Brain microvascular endothelial cell (primary cell): ENCODE measurements around the gene KRT72.

Experiments
- DNase-seq: peaks from one replicate; pipeline ENCODE4 v3.0.0-alpha.2; 2020
- H3K27ac ChIP-seq: fragments of 250-450 bp; sonication (Bioruptor Pico); 2 replicates; pipeline ENCODE4 v1.5.1; 2020; ENCODE audit warnings: mild to moderate bottlenecking, moderate library complexity
- H3K27me3 ChIP-seq: fragments of 250-450 bp; sonication (Bioruptor Pico); replicated peaks from 2 replicates; pipeline ENCODE4 v1.5.1; 2020; ENCODE audit warnings: mild to moderate bottlenecking
- H3K36me3 ChIP-seq: fragments of 250-450 bp; sonication (Bioruptor Pico); replicated peaks from 2 replicates; pipeline ENCODE4 v1.5.1; 2020; ENCODE audit warnings: mild to moderate bottlenecking
- H3K4me3 ChIP-seq: 2 replicates; pipeline ENCODE4 v1.5.1; 2011; ENCODE audit warnings: low read depth, mild to moderate bottlenecking, control low read depth, low read length, moderate library complexity
- CTCF ChIP-seq: IDR thresholded peaks from 2 replicates; pipeline ENCODE4 v1.5.1; 2011; ENCODE audit warnings: low read depth, mild to moderate bottlenecking, moderate library complexity, low read length, control low read depth, inconsistent platforms; ENCODE audit errors: missing control alignments
- in situ Hi-C: cut with HindIII; loops from 2 replicates; pipeline ENCODE4 v1.10.0; 2017; ENCODE audit warnings: low sequenced_read_pairs, low pct_ligation_motif_present

The KRT72 gene

GRCh38 chr12:52630008-52630500 lies 28.8 kb upstream of the KRT72 start:
- in situ Hi-C loops: loop anchor here (25.0 kb wide), 1 partner anchor 232 kb away; no protein-coding TSS in a partner anchor
- no peak for DNase-seq
- H3K4me3 ChIP-seq: no peak overlapping the region
- no peak overlapping the region for H3K27ac ChIP-seq
- peaks cover 6% of the 10 kb centered on the region for H3K27me3 ChIP-seq
- H3K36me3 ChIP-seq: no peaks in the 10 kb centered on the region
- no peak for TF ChIP-seq CTCF

DNA sequence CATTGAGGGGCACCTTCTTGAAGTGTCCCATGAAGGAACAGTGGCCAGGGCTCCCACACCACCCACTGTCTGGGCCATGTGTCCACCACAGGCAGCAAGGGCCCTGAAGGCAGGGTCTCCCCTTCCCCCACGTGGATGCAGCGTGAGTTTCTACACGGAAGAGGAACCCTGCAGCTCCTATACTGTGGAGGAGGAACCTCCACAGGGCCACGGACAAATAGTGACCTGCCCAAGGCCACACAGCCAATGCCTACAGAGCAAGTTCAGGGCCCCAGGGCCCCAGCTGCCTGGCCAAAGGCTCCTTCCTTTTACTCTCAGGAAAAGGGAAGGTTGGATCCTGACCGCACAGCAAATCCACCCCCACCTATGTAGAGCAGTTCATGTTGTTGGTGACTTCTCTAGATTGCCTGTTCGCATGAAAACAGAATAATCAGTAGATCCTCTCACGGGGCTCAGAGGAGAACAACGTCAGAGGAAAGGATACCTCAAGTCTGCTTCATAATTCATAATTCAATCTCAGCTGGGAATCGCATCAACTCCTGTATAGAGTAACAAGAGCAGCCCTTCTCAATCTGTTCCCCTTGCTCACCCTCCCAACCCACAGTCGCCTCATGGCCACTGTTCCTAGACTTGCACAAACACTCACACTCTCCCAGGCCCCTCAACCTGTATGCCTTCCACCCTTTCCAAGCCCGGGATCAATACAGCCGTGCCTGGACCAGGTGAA lies 28.2 kb upstream of the KRT72 start:
- Histone ChIP-seq H3K36me3 (no peaks in the 10 kb centered on the region), H3K27ac (no peak overlapping the region), H3K4me3 (no peak overlapping the region), H3K27me3 (peaks cover 6% of the 10 kb centered on the region)
- no peak for TF ChIP-seq CTCF
- in situ Hi-C loops: loop anchor here (25.0 kb wide), 1 partner anchor 233 kb away; no protein-coding TSS in a partner anchor
- DNase-seq: no peak

DNA sequence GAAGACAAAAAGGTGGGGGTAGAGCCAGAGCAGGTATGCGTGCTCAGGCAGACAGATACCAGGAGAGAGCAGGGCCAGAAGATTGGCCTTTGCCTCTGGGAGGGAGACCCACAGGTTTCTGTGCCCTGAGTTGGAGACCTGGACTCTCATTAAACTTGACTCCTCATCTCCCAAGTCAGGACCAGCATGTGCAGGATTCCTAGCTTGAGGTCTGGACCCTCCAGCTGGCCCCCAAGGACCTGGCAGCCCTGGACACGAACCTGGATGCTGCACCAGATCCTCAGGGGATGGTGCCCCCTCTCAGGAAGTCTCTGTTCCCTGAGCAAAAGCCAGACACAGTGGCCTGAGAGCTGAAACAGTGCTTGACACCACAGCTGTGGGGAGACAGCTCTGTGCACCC lies 27.6 kb upstream of the KRT72 start:
- H3K27me3 ChIP-seq: peaks cover 6% of the 10 kb centered on the region
- no peak for TF ChIP-seq CTCF
- H3K36me3 ChIP-seq: no peaks in the 10 kb centered on the region
- H3K4me3 ChIP-seq: no peak overlapping the region
- in situ Hi-C loops: loop anchor here (25.0 kb wide), 1 partner anchor 233 kb away; no protein-coding TSS in a partner anchor
- no peak for DNase-seq
- no peak overlapping the region for H3K27ac ChIP-seq

DNA sequence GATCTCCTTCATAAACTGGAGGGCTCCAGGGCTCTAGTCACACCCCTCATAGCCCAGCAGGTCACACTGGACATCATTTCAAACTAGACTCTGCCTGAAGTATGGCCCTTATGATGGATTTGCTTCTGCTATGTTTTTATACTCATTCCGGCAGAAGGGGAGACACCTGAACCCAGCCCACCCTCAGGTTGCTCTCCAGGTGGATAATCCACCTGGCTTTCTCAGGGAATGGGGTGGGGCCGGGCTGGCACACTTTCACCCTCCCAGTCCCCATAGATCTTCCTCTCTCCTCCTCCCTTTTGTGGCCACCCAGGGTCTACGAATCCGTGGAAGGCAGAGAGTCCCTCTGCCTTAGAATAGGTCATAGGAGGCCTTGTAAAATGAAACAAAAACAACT lies 26.8 kb upstream of the KRT72 start:
- in situ Hi-C loops: loop anchor here (25.0 kb wide), 1 partner anchor 234 kb away; no protein-coding TSS in a partner anchor
- H3K36me3 ChIP-seq: no peaks in the 10 kb centered on the region

GRCh38 chr12:52627395-52628110 lies 26.3 kb upstream of the KRT72 start:
- Histone ChIP-seq H3K27ac (no peak overlapping the region), H3K27me3 (peaks cover 6% of the 10 kb centered on the region), H3K36me3 (no peaks in the 10 kb centered on the region), H3K4me3 (no peak overlapping the region)
- no peak for DNase-seq
- no peak for TF ChIP-seq CTCF
- in situ Hi-C loops: loop anchor here (25.0 kb wide), 1 partner anchor 235 kb away; no protein-coding TSS in a partner anchor

More for the DNA sequence above, 26.8 kb upstream of the KRT72 start:
- no peak for TF ChIP-seq CTCF
- Histone ChIP-seq H3K27ac (no peak overlapping the region), H3K4me3 (no peak overlapping the region), H3K27me3 (peaks cover 6% of the 10 kb centered on the region)
- no peak for DNase-seq
